Uterus (tissue), 2 donors: ENCODE results near the gene ZNF419.
"Not testable (repeated sequence)": the region's sequence is repeated elsewhere in the genome, so short reads cannot be mapped to it uniquely, and the experiment has no call there.

Experiments used
- CTCF ChIP-seq, 4 experiments: fragments of 200-600 bp in 2 of 4; fragments of 450-650 bp in 2 of 4; sonication (generic) in 2 of 4; IDR thresholded peaks; one replicate each; pipeline ENCODE4 v1.5.1; 2016 to 2019; ENCODE audit warnings: antibody characterized with exemption in 4 of 4, mild to moderate bottlenecking in 2 of 4, moderate library complexity in 1 of 4
- POLR2A ChIP-seq, 2 donors: fragments of 450-650 bp; IDR thresholded peaks; one replicate each; pipeline ENCODE4 v1.6.1; 2016; ENCODE audit warnings: antibody characterized with exemption in 2 of 2, mild to moderate bottlenecking in 1 of 2, moderate library complexity in 1 of 2

GRCh38 chr19:57518021-57518420 is 30.5 kb downstream of the ZNF419 start:
- not testable (repeated sequence) for TF ChIP-seq CTCF, POLR2A (IDR thresholded peaks at IDR 0.05)
